Nephron progenitor cell (in vitro differentiated cells): ENCODE measurements around the gene AARS2.
"Not testable (repeated sequence)": the region's sequence is repeated elsewhere in the genome, so short reads cannot be mapped to it uniquely, and the experiment has no call there.

Experiments
- DNase-seq: peaks from one replicate; pipeline ENCODE4 v3.0.0; 2021
- H3K27ac Mint-ChIP-seq: 2 replicates; pipeline ENCODE4 v1.8.0; 2021; ENCODE audit warnings: mild to moderate bottlenecking, moderate library complexity, mixed read lengths
- H3K27me3 Mint-ChIP-seq: 2 replicates; pipeline ENCODE4 v1.8.0; 2021; ENCODE audit warnings: mild to moderate bottlenecking, low read depth, mixed read lengths; ENCODE audit not compliant: poor library complexity
- H3K36me3 Mint-ChIP-seq: 2 replicates; pipeline ENCODE4 v1.8.0; 2021; ENCODE audit warnings: low read depth, mixed read lengths
- H3K4me1 Mint-ChIP-seq: 2 replicates; pipeline ENCODE4 v1.8.0; 2021; ENCODE audit warnings: mixed read lengths
- H3K4me3 Mint-ChIP-seq: 2 replicates; pipeline ENCODE4 v1.8.0; 2021; ENCODE audit warnings: mild to moderate bottlenecking, moderate library complexity, mixed read lengths
- H3K9me3 Mint-ChIP-seq: 2 replicates; pipeline ENCODE4 v1.8.0; 2021; ENCODE audit warnings: mild to moderate bottlenecking, moderate library complexity, mixed read lengths
- TF ChIP-seq, protein P1 (sequence below): fragments of 200-600 bp; sonication (generic); IDR thresholded peaks from 2 replicates; pipeline ENCODE4 v1.5.0; 2021; ENCODE audit warnings: antibody characterized with exemption

The AARS2 gene

GRCh38 chr6:44327096-44327495, 13.9 kb upstream of the AARS2 start:
- no peak overlapping the region for H3K4me3 Mint-ChIP-seq
- no peaks in the 10 kb centered on the region for H3K36me3 Mint-ChIP-seq
- DNase-seq: no peak
- H3K27ac Mint-ChIP-seq: no peak overlapping the region
- peaks cover 12% of the 10 kb centered on the region for H3K4me1 Mint-ChIP-seq
- peaks cover 25% of the 10 kb centered on the region for H3K27me3 Mint-ChIP-seq
- TF ChIP-seq, protein P1, sequence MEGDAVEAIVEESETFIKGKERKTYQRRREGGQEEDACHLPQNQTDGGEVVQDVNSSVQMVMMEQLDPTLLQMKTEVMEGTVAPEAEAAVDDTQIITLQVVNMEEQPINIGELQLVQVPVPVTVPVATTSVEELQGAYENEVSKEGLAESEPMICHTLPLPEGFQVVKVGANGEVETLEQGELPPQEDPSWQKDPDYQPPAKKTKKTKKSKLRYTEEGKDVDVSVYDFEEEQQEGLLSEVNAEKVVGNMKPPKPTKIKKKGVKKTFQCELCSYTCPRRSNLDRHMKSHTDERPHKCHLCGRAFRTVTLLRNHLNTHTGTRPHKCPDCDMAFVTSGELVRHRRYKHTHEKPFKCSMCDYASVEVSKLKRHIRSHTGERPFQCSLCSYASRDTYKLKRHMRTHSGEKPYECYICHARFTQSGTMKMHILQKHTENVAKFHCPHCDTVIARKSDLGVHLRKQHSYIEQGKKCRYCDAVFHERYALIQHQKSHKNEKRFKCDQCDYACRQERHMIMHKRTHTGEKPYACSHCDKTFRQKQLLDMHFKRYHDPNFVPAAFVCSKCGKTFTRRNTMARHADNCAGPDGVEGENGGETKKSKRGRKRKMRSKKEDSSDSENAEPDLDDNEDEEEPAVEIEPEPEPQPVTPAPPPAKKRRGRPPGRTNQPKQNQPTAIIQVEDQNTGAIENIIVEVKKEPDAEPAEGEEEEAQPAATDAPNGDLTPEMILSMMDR: no peak
- H3K9me3 Mint-ChIP-seq: no peaks in the 10 kb centered on the region

DNA sequence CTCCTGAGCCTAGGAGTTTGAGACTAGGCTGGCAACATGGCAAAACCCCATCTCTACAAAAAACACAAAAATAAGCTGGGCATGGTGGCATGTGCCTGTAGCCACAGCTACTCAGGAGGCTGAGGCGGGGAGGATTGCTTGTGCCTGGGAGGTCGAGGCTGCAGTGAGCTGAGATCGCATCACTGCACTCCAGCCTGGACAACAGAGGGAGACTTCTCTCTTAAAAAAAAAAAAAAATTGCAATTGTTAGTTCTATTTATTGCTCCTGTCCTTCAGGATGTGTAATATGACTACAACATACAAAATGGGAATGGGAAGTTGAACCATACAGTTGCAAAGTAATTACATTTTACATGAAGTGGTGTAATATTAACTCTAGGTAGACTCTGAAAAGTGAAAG, 8.1 kb upstream of the AARS2 start:
- Mint-ChIP-seq H3K36me3 (no peaks in the 10 kb centered on the region), H3K27ac (no peak overlapping the region), H3K4me1 (no peaks in the 10 kb centered on the region), H3K9me3 (no peaks in the 10 kb centered on the region), H3K4me3 (no peak overlapping the region), H3K27me3 (peaks cover 45% of the 10 kb centered on the region)
- TF ChIP-seq, protein P1: no peak
- no peak for DNase-seq

DNA sequence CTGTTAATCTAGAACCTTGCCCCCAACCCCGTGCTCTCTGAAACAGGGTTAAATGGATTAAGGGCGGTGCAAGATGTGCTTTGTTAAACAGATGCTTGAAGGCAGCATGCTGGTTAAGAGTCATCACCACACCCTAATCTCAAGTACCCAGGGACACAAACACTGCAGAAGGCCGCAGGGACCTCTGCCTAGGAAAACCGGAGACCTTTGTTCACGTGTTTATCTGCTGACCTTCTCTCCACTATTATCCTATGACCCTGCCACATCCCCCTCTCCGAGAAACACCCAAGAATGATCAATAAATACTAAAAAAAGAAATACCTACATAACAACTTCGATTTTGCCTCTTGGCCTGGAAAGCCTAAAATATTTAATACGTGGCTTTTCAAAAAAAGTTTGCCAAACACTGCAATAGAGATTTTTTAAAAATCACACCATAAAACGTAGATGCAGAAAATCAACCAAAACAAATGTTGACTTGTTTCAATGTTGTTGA, 4.0 kb upstream of the AARS2 start:
- Mint-ChIP-seq H3K27me3 (peaks cover 48% of the 10 kb centered on the region), H3K4me1 (peaks cover 13% of the 10 kb centered on the region)
- H3K36me3 Mint-ChIP-seq, H3K9me3 Mint-ChIP-seq, DNase-seq, H3K4me3 Mint-ChIP-seq, H3K27ac Mint-ChIP-seq: not testable (repeated sequence)

GRCh38 chr6:44316481-44316880, 3.3 kb upstream of the AARS2 start:
- Mint-ChIP-seq H3K36me3 (peaks cover 5% of the 10 kb centered on the region), H3K4me3 (no peak overlapping the region), H3K9me3 (no peaks in the 10 kb centered on the region), H3K27me3 (peaks cover 46% of the 10 kb centered on the region), H3K4me1 (peaks cover 20% of the 10 kb centered on the region), H3K27ac (no peak overlapping the region)
- TF ChIP-seq, protein P1: no peak
- DNase-seq: no peak

GRCh38 chr6:44315951-44316350, 2.8 kb upstream of the AARS2 start:
- H3K4me3 Mint-ChIP-seq: no peak overlapping the region
- no peak overlapping the region for H3K27ac Mint-ChIP-seq
- no peak for DNase-seq
- no peaks in the 10 kb centered on the region for H3K9me3 Mint-ChIP-seq
- H3K36me3 Mint-ChIP-seq: peaks cover 10% of the 10 kb centered on the region
- H3K27me3 Mint-ChIP-seq: peaks cover 41% of the 10 kb centered on the region
- TF ChIP-seq, protein P1: no peak
- H3K4me1 Mint-ChIP-seq: peaks cover 21% of the 10 kb centered on the region

DNA sequence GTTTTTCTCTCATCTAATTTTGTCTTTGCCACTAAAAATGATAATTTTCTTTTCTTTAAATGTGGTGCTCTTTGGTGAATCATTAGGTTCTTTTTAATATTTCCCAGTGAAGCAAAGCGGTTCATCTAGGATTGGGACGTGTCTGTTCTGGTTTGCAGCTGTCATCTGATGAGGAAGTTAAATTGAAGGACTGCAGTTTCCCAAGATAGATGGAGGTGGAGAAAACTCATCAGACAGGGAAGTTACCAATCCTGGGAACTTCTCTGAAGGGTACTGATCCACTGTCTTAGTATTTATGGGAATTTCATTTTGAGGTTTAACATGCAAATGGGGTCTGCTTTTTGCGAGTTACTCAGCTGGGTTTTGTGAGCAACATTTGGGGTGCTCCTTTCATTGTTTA, 2.4 kb upstream of the AARS2 start:
- TF ChIP-seq, protein P1: no peak
- Mint-ChIP-seq H3K9me3 (no peaks in the 10 kb centered on the region), H3K36me3 (peaks cover 14% of the 10 kb centered on the region), H3K4me3 (no peak overlapping the region), H3K27me3 (peaks cover 39% of the 10 kb centered on the region), H3K27ac (no peak overlapping the region), H3K4me1 (peaks cover 21% of the 10 kb centered on the region)
- DNase-seq: no peak

- not testable (repeated sequence) for H3K4me3 Mint-ChIP-seq, H3K27ac Mint-ChIP-seq, H3K9me3 Mint-ChIP-seq, DNase-seq
- Mint-ChIP-seq H3K27me3 (peaks cover 31% of the 10 kb centered on the region), H3K4me1 (peaks cover 21% of the 10 kb centered on the region), H3K36me3 (peaks cover 23% of the 10 kb centered on the region)
These were observed 1.5 kb upstream of the AARS2 start for GRCh38 chr6:44314657-44315056.
